Liver (tissue), 3 donors: ENCODE results near the gene THOC7.

ENCODE experiments used
- HNF4A ChIP-seq, 2 donors: conservative IDR thresholded peaks; 2 replicates each; pipeline ENCODE4 v1.6.1; 2016; ENCODE audit warnings: antibody characterized with exemption in 2 of 2, mild to moderate bottlenecking in 2 of 2
- HNF4G ChIP-seq: IDR thresholded peaks from 2 replicates; pipeline ENCODE4 v1.6.1; 2016; ENCODE audit warnings: antibody characterized with exemption
- JUND ChIP-seq, 2 donors: IDR thresholded peaks; 2 replicates each; pipeline ENCODE4 v1.6.1; 2016; ENCODE audit warnings: antibody characterized with exemption in 2 of 2
- RAD21 ChIP-seq, 2 donors: IDR thresholded peaks; 2 replicates each; pipeline ENCODE4 v1.6.1; 2016; ENCODE audit warnings: antibody characterized with exemption in 2 of 2, mild to moderate bottlenecking in 2 of 2
- RXRA ChIP-seq, 2 donors: IDR thresholded peaks; 2 replicates each; pipeline ENCODE4 v1.6.1; 2017 to 2018; ENCODE audit warnings: antibody characterized with exemption in 2 of 2, mild to moderate bottlenecking in 1 of 2
- SP1 ChIP-seq: IDR thresholded peaks from 2 replicates; pipeline ENCODE4 v1.6.1; 2018; ENCODE audit warnings: antibody characterized with exemption, mild to moderate bottlenecking
- TAF1 ChIP-seq: conservative IDR thresholded peaks from 2 replicates; pipeline ENCODE4 v1.6.1; 2016; ENCODE audit warnings: antibody characterized with exemption, mild to moderate bottlenecking
- TF ChIP-seq, protein P1 (sequence below): fragments of 150-350 bp; IDR thresholded peaks from 2 replicates; pipeline ENCODE4 v1.5.1; 2017; ENCODE audit warnings: improper control_type of control experiment, low read depth, low read length; ENCODE audit not compliant: missing input control
- TF ChIP-seq, protein P2 (sequence below): IDR thresholded peaks from 2 replicates; pipeline ENCODE4 v1.6.1; 2016; ENCODE audit warnings: antibody characterized with exemption, mild to moderate bottlenecking
- TF ChIP-seq, protein P3 (sequence below): IDR thresholded peaks from 2 replicates; pipeline ENCODE4 v1.6.1; 2016; ENCODE audit warnings: antibody characterized with exemption
- TF ChIP-seq, protein P4 (sequence below): IDR thresholded peaks from 2 replicates; pipeline ENCODE4 v1.6.1; 2016; ENCODE audit warnings: antibody characterized with exemption
- donor health status: healthy.
- donor health status: healthy.

DNA sequence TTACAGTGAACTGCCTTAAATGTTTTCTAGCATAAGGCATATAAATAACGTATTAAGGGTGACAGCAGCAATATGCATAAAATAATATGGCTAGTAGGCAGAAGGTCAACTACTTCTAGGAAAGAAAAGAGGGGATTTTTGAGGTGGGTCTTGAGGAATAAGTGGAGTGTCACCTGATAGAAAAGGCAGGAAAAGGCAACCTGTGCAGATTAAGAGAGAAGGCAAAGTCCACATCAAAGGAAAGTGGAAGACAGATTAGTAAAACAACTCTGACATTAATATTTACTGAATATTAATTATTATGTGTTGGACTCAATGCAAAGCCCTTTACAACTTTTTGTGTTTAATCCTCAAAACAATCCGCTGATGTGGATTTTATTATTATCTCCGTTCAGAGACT is 2.8 kb downstream of the THOC7 start:
- TF ChIP-seq, protein P1, sequence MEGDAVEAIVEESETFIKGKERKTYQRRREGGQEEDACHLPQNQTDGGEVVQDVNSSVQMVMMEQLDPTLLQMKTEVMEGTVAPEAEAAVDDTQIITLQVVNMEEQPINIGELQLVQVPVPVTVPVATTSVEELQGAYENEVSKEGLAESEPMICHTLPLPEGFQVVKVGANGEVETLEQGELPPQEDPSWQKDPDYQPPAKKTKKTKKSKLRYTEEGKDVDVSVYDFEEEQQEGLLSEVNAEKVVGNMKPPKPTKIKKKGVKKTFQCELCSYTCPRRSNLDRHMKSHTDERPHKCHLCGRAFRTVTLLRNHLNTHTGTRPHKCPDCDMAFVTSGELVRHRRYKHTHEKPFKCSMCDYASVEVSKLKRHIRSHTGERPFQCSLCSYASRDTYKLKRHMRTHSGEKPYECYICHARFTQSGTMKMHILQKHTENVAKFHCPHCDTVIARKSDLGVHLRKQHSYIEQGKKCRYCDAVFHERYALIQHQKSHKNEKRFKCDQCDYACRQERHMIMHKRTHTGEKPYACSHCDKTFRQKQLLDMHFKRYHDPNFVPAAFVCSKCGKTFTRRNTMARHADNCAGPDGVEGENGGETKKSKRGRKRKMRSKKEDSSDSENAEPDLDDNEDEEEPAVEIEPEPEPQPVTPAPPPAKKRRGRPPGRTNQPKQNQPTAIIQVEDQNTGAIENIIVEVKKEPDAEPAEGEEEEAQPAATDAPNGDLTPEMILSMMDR: no peak
- no peak for TF ChIP-seq HNF4A (conservative IDR thresholded peaks at IDR 0.05)
- TF ChIP-seq HNF4G: no peak
- TF ChIP-seq RXRA (IDR thresholded peaks at IDR 0.05): no peak
- no peak for TF ChIP-seq TAF1
- TF ChIP-seq, protein P2, sequence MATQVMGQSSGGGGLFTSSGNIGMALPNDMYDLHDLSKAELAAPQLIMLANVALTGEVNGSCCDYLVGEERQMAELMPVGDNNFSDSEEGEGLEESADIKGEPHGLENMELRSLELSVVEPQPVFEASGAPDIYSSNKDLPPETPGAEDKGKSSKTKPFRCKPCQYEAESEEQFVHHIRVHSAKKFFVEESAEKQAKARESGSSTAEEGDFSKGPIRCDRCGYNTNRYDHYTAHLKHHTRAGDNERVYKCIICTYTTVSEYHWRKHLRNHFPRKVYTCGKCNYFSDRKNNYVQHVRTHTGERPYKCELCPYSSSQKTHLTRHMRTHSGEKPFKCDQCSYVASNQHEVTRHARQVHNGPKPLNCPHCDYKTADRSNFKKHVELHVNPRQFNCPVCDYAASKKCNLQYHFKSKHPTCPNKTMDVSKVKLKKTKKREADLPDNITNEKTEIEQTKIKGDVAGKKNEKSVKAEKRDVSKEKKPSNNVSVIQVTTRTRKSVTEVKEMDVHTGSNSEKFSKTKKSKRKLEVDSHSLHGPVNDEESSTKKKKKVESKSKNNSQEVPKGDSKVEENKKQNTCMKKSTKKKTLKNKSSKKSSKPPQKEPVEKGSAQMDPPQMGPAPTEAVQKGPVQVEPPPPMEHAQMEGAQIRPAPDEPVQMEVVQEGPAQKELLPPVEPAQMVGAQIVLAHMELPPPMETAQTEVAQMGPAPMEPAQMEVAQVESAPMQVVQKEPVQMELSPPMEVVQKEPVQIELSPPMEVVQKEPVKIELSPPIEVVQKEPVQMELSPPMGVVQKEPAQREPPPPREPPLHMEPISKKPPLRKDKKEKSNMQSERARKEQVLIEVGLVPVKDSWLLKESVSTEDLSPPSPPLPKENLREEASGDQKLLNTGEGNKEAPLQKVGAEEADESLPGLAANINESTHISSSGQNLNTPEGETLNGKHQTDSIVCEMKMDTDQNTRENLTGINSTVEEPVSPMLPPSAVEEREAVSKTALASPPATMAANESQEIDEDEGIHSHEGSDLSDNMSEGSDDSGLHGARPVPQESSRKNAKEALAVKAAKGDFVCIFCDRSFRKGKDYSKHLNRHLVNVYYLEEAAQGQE: no peak
- no peak for TF ChIP-seq SP1
- TF ChIP-seq, protein P3, sequence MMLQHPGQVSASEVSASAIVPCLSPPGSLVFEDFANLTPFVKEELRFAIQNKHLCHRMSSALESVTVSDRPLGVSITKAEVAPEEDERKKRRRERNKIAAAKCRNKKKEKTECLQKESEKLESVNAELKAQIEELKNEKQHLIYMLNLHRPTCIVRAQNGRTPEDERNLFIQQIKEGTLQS: no peak
- TF ChIP-seq JUND (IDR thresholded peaks at IDR 0.05): no peak
- TF ChIP-seq RAD21 (IDR thresholded peaks at IDR 0.05): no peak
- TF ChIP-seq, protein P4, sequence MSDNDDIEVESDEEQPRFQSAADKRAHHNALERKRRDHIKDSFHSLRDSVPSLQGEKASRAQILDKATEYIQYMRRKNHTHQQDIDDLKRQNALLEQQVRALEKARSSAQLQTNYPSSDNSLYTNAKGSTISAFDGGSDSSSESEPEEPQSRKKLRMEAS: no peak
